ENCODE results near the gene ALPK1. TPM values are rescaled to one million over a fixed set of nuclear protein-coding genes. Genes with fewer than 3 reads are reported as not detected.

The ALPK1 gene
- total RNA-seq, 1 donor from 2014 or later, result 4.1 TPM

- Mint-ChIP-seq H3K9me3 (ENCODE audit: unreplicated experiment) (no peaks in the 10 kb centered on the region), H3K27me3 (ENCODE audit: unreplicated experiment) (peaks cover 7% of the 10 kb centered on the region), H3K4me3 (ENCODE audit: unreplicated experiment) (no peak overlapping the region), H3K36me3 (ENCODE audit: low read depth, unreplicated experiment) (no peaks in the 10 kb centered on the region), H3K4me1 (ENCODE audit: unreplicated experiment) (no peaks in the 10 kb centered on the region), H3K27ac (ENCODE audit: unreplicated experiment) (no peak overlapping the region)
- DNase-seq (ENCODE audit: low spot score), result no peak
- no peak for TF ChIP-seq CTCF (IDR thresholded peaks at IDR 0.05; ENCODE audit: unreplicated experiment)
Measured at GRCh38 chr4:112402098-112402497, 104.9 kb downstream of the ALPK1 start.

DNA sequence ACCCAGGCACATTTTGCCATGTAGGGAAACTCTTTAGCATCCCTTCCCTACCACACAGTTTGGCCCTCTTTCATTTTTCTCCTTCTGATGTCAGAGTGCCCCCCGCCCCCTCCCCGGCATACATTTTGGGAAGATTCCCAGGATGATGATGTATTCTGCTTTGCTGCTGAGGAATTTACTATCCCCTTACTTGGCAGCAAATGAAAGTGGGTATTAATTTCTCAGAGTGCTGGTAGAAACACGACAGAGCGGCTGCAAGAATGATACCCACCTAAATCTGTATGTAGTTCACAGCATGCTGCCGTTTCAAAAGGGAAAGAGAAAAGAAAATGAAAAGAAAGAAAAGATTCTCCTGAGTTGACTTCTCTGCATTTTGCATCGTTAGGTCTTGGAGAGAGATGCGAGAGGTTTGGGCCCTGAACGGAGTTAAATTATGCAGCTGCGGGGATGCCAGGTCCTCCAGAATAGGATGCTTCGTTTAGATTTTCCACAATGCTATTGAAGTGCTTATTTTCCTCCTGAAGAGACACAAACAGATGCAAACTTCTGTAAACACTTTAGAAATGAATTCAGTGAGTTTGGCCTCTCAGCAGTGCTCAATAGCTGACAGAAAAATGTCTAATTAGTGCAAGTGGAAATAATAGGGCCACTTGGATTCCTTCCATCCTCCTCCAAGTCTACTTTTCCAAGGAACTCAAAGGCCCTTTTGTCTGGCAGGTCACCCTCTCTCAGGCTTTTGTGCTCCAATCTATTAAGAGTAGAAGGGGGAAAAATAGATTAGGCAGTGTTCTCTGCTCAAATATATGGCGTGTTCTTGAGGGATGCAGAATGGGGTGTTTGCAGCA, 106.2 kb downstream of the ALPK1 start:
- Mint-ChIP-seq H3K4me3 (ENCODE audit: unreplicated experiment) (no peak overlapping the region), H3K9me3 (ENCODE audit: unreplicated experiment) (no peaks in the 10 kb centered on the region), H3K36me3 (ENCODE audit: low read depth, unreplicated experiment) (no peaks in the 10 kb centered on the region), H3K27ac (ENCODE audit: unreplicated experiment) (no peak overlapping the region), H3K4me1 (ENCODE audit: unreplicated experiment) (no peaks in the 10 kb centered on the region), H3K27me3 (ENCODE audit: unreplicated experiment) (peaks cover 4% of the 10 kb centered on the region)
- no peak for TF ChIP-seq CTCF (IDR thresholded peaks at IDR 0.05; ENCODE audit: unreplicated experiment)
- no peak for DNase-seq (ENCODE audit: low spot score)

GRCh38 chr4:112410364-112410763, 113.2 kb downstream of the ALPK1 start:
- no peak for TF ChIP-seq CTCF (IDR thresholded peaks at IDR 0.05; ENCODE audit: unreplicated experiment)
- Mint-ChIP-seq H3K36me3 (ENCODE audit: low read depth, unreplicated experiment) (no peaks in the 10 kb centered on the region), H3K27me3 (ENCODE audit: unreplicated experiment) (no peaks in the 10 kb centered on the region), H3K4me1 (ENCODE audit: unreplicated experiment) (no peaks in the 10 kb centered on the region), H3K9me3 (ENCODE audit: unreplicated experiment) (no peaks in the 10 kb centered on the region), H3K27ac (ENCODE audit: unreplicated experiment) (no peak overlapping the region), H3K4me3 (ENCODE audit: unreplicated experiment) (no peak overlapping the region)
- no peak for DNase-seq (ENCODE audit: low spot score)

- TF ChIP-seq CTCF (IDR thresholded peaks at IDR 0.05; ENCODE audit: unreplicated experiment), result no peak
- Mint-ChIP-seq H3K4me3 (ENCODE audit: unreplicated experiment) (no peak overlapping the region), H3K9me3 (ENCODE audit: unreplicated experiment) (no peaks in the 10 kb centered on the region), H3K27me3 (ENCODE audit: unreplicated experiment) (peaks cover 1% of the 10 kb centered on the region), H3K27ac (ENCODE audit: unreplicated experiment) (no peak overlapping the region), H3K4me1 (ENCODE audit: unreplicated experiment) (no peaks in the 10 kb centered on the region), H3K36me3 (ENCODE audit: low read depth, unreplicated experiment) (no peaks in the 10 kb centered on the region)
- DNase-seq (ENCODE audit: low spot score), result no peak
Measured at GRCh38 chr4:112410804-112411203, 113.6 kb downstream of the ALPK1 start.

GRCh38 chr4:112411781-112412550, 114.8 kb downstream of the ALPK1 start:
- Mint-ChIP-seq H3K27ac (ENCODE audit: unreplicated experiment) (no peak overlapping the region), H3K9me3 (ENCODE audit: unreplicated experiment) (no peaks in the 10 kb centered on the region), H3K36me3 (ENCODE audit: low read depth, unreplicated experiment) (no peaks in the 10 kb centered on the region), H3K4me1 (ENCODE audit: unreplicated experiment) (no peaks in the 10 kb centered on the region), H3K4me3 (ENCODE audit: unreplicated experiment) (no peak overlapping the region), H3K27me3 (ENCODE audit: unreplicated experiment) (peaks cover 1% of the 10 kb centered on the region)
- DNase-seq (ENCODE audit: low spot score), result no peak
- TF ChIP-seq CTCF (IDR thresholded peaks at IDR 0.05; ENCODE audit: unreplicated experiment), result no peak
